SK-N-SH treated with all-trans-retinoic acid at 6 μM for 48 hours (cell line): Measurements from ENCODE around the gene DUSP12.

Experiments used
- ESRRG ChIP-seq: fragments of 250-450 bp; sonication (Bioruptor Pico); IDR thresholded peaks from 2 replicates; pipeline ENCODE4 v1.6.1; 2021; ENCODE audit warnings: mild to moderate bottlenecking
- OSR1 ChIP-seq: fragments of 250-450 bp; sonication (Bioruptor Pico); IDR thresholded peaks from 2 replicates; pipeline ENCODE4 v1.8.0; 2022; ENCODE audit warnings: moderate library complexity, mild to moderate bottlenecking, inconsistent platforms
- TOX ChIP-seq: fragments of 250-450 bp; sonication (Bioruptor Pico); IDR thresholded peaks from 2 replicates; pipeline ENCODE4 v1.8.0; 2021; ENCODE audit warnings: mild to moderate bottlenecking, moderate library complexity, borderline replicate concordance
- ZC3H10 ChIP-seq: fragments of 250-450 bp; sonication (Bioruptor Pico); IDR thresholded peaks from 2 replicates; pipeline ENCODE4 v1.5.1; 2021; ENCODE audit warnings: mild to moderate bottlenecking, moderate library complexity
- ZNF70 ChIP-seq: fragments of 450-650 bp; formaldehyde crosslinking; IDR thresholded peaks from 2 replicates; pipeline ENCODE4 v1.5.0; 2020; ENCODE audit warnings: mild to moderate bottlenecking, moderate library complexity
- TF ChIP-seq, protein P1 (sequence below): fragments of 250-450 bp; sonication (Bioruptor Pico); IDR thresholded peaks from 2 replicates; pipeline ENCODE4 v1.8.0; 2021; ENCODE audit warnings: low read depth, mild to moderate bottlenecking, moderate library complexity, borderline replicate concordance
- TF ChIP-seq, protein P2 (sequence below): fragments of 250-450 bp; sonication (Bioruptor Pico); IDR thresholded peaks from 2 replicates; pipeline ENCODE4 v1.8.0; 2020; ENCODE audit warnings: mild to moderate bottlenecking, moderate library complexity, borderline replicate concordance

DNA sequence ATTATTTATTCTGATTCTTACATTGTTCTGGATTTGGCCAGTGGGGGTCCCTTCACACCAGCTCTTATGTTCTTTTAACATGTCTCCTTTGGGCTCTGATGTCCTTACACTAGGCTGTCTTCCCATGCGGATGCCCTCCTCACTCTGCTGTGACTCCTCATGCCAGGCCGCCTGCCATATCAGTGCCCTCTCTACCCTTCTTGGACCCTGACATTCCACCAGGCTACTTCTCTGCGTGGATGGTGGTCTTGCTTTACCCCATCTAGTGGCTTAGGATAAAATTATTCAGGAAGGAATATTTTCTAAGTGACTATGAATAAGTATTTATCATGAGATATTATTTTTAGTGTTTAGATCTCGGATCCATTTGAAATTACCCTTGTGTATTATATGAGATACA, 37.8 kb downstream of the DUSP12 start:
- TF ChIP-seq, protein P1, sequence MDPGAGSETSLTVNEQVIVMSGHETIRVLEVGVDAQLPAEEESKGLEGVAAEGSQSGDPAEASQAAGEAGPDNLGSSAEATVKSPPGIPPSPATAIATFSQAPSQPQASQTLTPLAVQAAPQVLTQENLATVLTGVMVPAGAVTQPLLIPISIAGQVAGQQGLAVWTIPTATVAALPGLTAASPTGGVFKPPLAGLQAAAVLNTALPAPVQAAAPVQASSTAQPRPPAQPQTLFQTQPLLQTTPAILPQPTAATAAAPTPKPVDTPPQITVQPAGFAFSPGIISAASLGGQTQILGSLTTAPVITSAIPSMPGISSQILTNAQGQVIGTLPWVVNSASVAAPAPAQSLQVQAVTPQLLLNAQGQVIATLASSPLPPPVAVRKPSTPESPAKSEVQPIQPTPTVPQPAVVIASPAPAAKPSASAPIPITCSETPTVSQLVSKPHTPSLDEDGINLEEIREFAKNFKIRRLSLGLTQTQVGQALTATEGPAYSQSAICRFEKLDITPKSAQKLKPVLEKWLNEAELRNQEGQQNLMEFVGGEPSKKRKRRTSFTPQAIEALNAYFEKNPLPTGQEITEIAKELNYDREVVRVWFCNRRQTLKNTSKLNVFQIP (CRISPR knock-in tag) = no peak
- no peak for TF ChIP-seq ESRRG (CRISPR knock-in tag)
- TF ChIP-seq TOX (CRISPR knock-in tag) = no peak
- TF ChIP-seq, protein P2, sequence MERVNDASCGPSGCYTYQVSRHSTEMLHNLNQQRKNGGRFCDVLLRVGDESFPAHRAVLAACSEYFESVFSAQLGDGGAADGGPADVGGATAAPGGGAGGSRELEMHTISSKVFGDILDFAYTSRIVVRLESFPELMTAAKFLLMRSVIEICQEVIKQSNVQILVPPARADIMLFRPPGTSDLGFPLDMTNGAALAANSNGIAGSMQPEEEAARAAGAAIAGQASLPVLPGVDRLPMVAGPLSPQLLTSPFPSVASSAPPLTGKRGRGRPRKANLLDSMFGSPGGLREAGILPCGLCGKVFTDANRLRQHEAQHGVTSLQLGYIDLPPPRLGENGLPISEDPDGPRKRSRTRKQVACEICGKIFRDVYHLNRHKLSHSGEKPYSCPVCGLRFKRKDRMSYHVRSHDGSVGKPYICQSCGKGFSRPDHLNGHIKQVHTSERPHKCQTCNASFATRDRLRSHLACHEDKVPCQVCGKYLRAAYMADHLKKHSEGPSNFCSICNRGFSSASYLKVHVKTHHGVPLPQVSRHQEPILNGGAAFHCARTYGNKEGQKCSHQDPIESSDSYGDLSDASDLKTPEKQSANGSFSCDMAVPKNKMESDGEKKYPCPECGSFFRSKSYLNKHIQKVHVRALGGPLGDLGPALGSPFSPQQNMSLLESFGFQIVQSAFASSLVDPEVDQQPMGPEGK = no peak
- no peak for TF ChIP-seq OSR1
- no peak for TF ChIP-seq ZC3H10 (CRISPR knock-in tag)
- TF ChIP-seq ZNF70 = no peak
